IMR-90 (cell line): ENCODE measurements around the gene L3MBTL3. TPM values are rescaled to one million over a fixed set of nuclear protein-coding genes. Genes with fewer than 3 reads are reported as not detected.

Source experiments
- ATAC-seq: fragments of 200-7000 bp; cut with Tn5 transposase; 2 replicates; pipeline ENCODE4 v1.9.1; 2020; ENCODE audit warnings: low read depth, mild to moderate bottlenecking, moderate library complexity
- BruUV-seq: library from RNA; stranded (reverse); fragments of 400-500 nt; replicated peaks from 2 replicates; lab custom pipeline; 2021; lab: Mats Ljungman, UMichigan
- CTCF ChIA-PET: fragments of 300-600 bp; formaldehyde crosslinking; extraction: SDS; loops from one replicate; lab custom pipeline; 2021; ENCODE audit warnings: antibody characterized with exemption; lab: Yijun Ruan, JAX
- POLR2A ChIA-PET: fragments of 300-600 bp; sonication (Branson Sonifier 250); formaldehyde crosslinking; loops from one replicate; lab custom pipeline; 2022; ENCODE audit warnings: antibody characterized with exemption; ENCODE audit not compliant: unreplicated experiment; lab: Charles Lee
- DNase-seq: peaks from one replicate; pipeline ENCODE4 v3.0.0; 2013
- H2AFZ ChIP-seq: replicated peaks from 2 replicates; pipeline ENCODE3; 2013; ENCODE audit warnings: low read length, mild to moderate bottlenecking; ENCODE audit not compliant: poor library complexity
- H2AK5ac ChIP-seq: 2 replicates; pipeline ENCODE4 v1.6.1; 2013; ENCODE audit warnings: low read depth, low read length, inconsistent platforms
- H2AK9ac ChIP-seq: replicated peaks from 2 replicates; pipeline ENCODE3; 2013; ENCODE audit warnings: mild to moderate bottlenecking, low read depth, low read length, moderate library complexity; ENCODE audit not compliant: poor library complexity
- H2BK120ac ChIP-seq: 2 replicates; pipeline ENCODE4 v1.6.1; 2013; ENCODE audit warnings: low read depth, low read length, inconsistent platforms
- H2BK15ac ChIP-seq: 3 replicates; pipeline ENCODE4 v1.6.1; 2013; ENCODE audit warnings: low read depth, low read length, inconsistent platforms
- H2BK20ac ChIP-seq: 2 replicates; pipeline ENCODE4 v1.6.1; 2013; ENCODE audit warnings: low read depth, mild to moderate bottlenecking, inconsistent platforms, low read length, moderate library complexity
- H2BK5ac ChIP-seq: 2 replicates; pipeline ENCODE4 v1.6.1; 2013; ENCODE audit warnings: mild to moderate bottlenecking, low read depth, low read length, inconsistent platforms; ENCODE audit not compliant: poor library complexity, severe bottlenecking
- H3K14ac ChIP-seq: replicated peaks from 2 replicates; pipeline ENCODE4 v1.6.1; 2013; ENCODE audit warnings: low read depth, low read length, inconsistent platforms
- H3K18ac ChIP-seq: 2 replicates; pipeline ENCODE4 v1.6.1; 2013; ENCODE audit warnings: low read depth, low read length, control low read depth
- H3K23ac ChIP-seq: 2 replicates; pipeline ENCODE4 v1.6.1; 2013; ENCODE audit warnings: low read depth, low read length, inconsistent platforms
- H3K27ac ChIP-seq: 2 replicates; pipeline ENCODE4 v1.5.1; 2013; ENCODE audit warnings: mild to moderate bottlenecking, control low read depth, low read length; ENCODE audit not compliant: insufficient read depth
- H3K27me3 ChIP-seq: 2 replicates; pipeline ENCODE4 v1.6.1; 2013; ENCODE audit warnings: low read length; ENCODE audit not compliant: control insufficient read depth, insufficient read depth
- H3K36me3 ChIP-seq: 2 replicates; pipeline ENCODE4 v1.6.1; 2013; ENCODE audit warnings: low read length, mixed read lengths; ENCODE audit not compliant: control insufficient read depth, insufficient read depth
- H3K4ac ChIP-seq: 2 replicates; pipeline ENCODE4 v1.6.1; 2013; ENCODE audit warnings: low read depth, low read length, inconsistent platforms
- H3K4me1 ChIP-seq: 2 replicates; pipeline ENCODE4 v1.6.1; 2013; ENCODE audit warnings: low read length, mixed read lengths; ENCODE audit not compliant: control insufficient read depth, insufficient read depth
- H3K4me2 ChIP-seq: 2 replicates; pipeline ENCODE4 v1.6.1; 2013; ENCODE audit warnings: low read depth, mild to moderate bottlenecking, control low read depth, low read length, moderate library complexity
- H3K4me3 ChIP-seq: 2 replicates; pipeline ENCODE4 v1.5.1; 2013; ENCODE audit warnings: low read depth, mild to moderate bottlenecking, control low read depth, low read length, moderate library complexity; ENCODE audit not compliant: insufficient read depth
- H3K56ac ChIP-seq: 2 replicates; pipeline ENCODE4 v1.6.1; 2013; ENCODE audit warnings: low read length, inconsistent platforms; ENCODE audit not compliant: insufficient read depth; ENCODE audit errors: extremely low read depth
- H3K79me1 ChIP-seq, 2 experiments: 2 replicates each; pipeline ENCODE4 v1.6.1; 2013; ENCODE audit warnings: low read length in 2 of 2, inconsistent platforms in 1 of 2, low read depth in 1 of 2
- H3K9ac ChIP-seq: 2 replicates; pipeline ENCODE4 v1.6.1; 2013; ENCODE audit warnings: low read depth, low read length, control low read depth
- H3K9me1 ChIP-seq: 2 replicates; pipeline ENCODE4 v1.6.1; 2013; ENCODE audit warnings: low read length, inconsistent platforms; ENCODE audit not compliant: insufficient read depth
- H3K9me3 ChIP-seq: 2 replicates; pipeline ENCODE4 v1.6.1; 2013; ENCODE audit warnings: low read length; ENCODE audit not compliant: control insufficient read depth, insufficient read depth
- H4K20me1 ChIP-seq: 2 replicates; pipeline ENCODE4 v1.6.1; 2013; ENCODE audit warnings: low read length, inconsistent platforms; ENCODE audit not compliant: insufficient read depth
- H4K5ac ChIP-seq: 2 replicates; pipeline ENCODE4 v1.6.1; 2013; ENCODE audit warnings: mild to moderate bottlenecking, low read depth, low read length, control low read depth
- H4K8ac ChIP-seq, 2 experiments: 2 replicates each; pipeline ENCODE4 v1.6.1; 2013; ENCODE audit warnings: low read depth in 2 of 2, low read length in 2 of 2, control low read depth in 1 of 2, inconsistent platforms in 1 of 2
- H4K91ac ChIP-seq: 2 replicates; pipeline ENCODE4 v1.6.1; 2013; ENCODE audit warnings: low read depth, low read length, inconsistent platforms; ENCODE audit not compliant: insufficient read depth
- CEBPB ChIP-seq: IDR thresholded peaks from 2 replicates; pipeline ENCODE4 v1.6.1; 2012; ENCODE audit warnings: low read depth, low read length, improper control_type of control experiment
- FOS ChIP-seq: fragments of 150-350 bp; IDR thresholded peaks from 2 replicates; pipeline ENCODE4 v1.6.1; 2016; ENCODE audit warnings: low read depth, low read length
- WGBS, 2 experiments: methylation state at CpG; one replicate each; pipeline versions ENCODE4 v1.1.5 to v1.1.7; 2013; ENCODE audit warnings: missing lambda C conversion rate in 2 of 2; ENCODE audit not compliant: insufficient read length in 1 of 2; ENCODE audit errors: extremely low coverage in 2 of 2; 5-methylcytosine and 5-hydroxymethylcytosine counted together
- dilution Hi-C: fragments of 300-500 bp; cut with HindIII; formaldehyde crosslinking; loops from one replicate; pipeline ENCODE4 v1.14.3; 2018; ENCODE audit warnings: low sequenced_read_pairs; ENCODE audit not compliant: unreplicated experiment
- in situ Hi-C: fragments of 300-500 bp; cut with MboI; formaldehyde crosslinking; loops from 3 replicates; pipeline ENCODE4 v1.14.3; 2019; ENCODE audit warnings: low sequenced_read_pairs, inconsistent platforms, mixed read lengths
- intact Hi-C: fragments of 100-400 bp; cut with micrococcal nuclease; formaldehyde crosslinking; loops from 2 replicates; pipeline ENCODE4 v1.10.0; 2022
- polyA plus RNA-seq, 3 experiments: library from polyadenylated mRNA; depleted of rRNA; stranded (reverse); fragments of >200 nt; gene quantifications; 2 replicates each; pipeline ENCODE4 v1.2.3, GENCODE V29; 2012; ENCODE audit warnings: low replicate concordance in 1 of 3
- total RNA-seq: library from RNA; depleted of rRNA; stranded (reverse); fragments of >200 nt; gene quantifications from 2 replicates; pipeline ENCODE4 v1.2.3, GENCODE V29; 2012
- TF ChIP-seq, protein P1 (sequence below): fragments of 150-350 bp; IDR thresholded peaks from 2 replicates; pipeline ENCODE4 v1.6.1; 2016; ENCODE audit warnings: low read depth, mild to moderate bottlenecking, low read length, moderate library complexity, borderline replicate concordance

Gene L3MBTL3
- total and polyA plus RNA-seq, 2 of the 4 experiments (the other 2 are of a cell fraction), result 7.2 to 10.9 TPM

GRCh38 chr6:130143709-130144108, 125.3 kb downstream of the L3MBTL3 start:
- in situ Hi-C loops, result no loop called here
- Histone ChIP-seq H2BK120ac (no peak overlapping the region), H3K4me1 (no peaks in the 10 kb centered on the region), H3K4me3 (no peak overlapping the region), H3K56ac (no peak overlapping the region), H2BK5ac (no peak overlapping the region), H4K5ac (no peak overlapping the region), H3K9me3 (no peaks in the 10 kb centered on the region), H3K27ac (no peak overlapping the region), H2BK15ac (no peak overlapping the region), H4K91ac (no peak overlapping the region), H3K27me3 (no peaks in the 10 kb centered on the region), H2AK9ac (no peak overlapping the region), H3K79me1 (no peaks in the 10 kb centered on the region), H3K4me2 (no peak overlapping the region), H4K8ac (no peak overlapping the region), H4K20me1 (no peaks in the 10 kb centered on the region), H3K23ac (no peak overlapping the region), H3K9ac (no peak overlapping the region), H3K14ac (no peak overlapping the region), H2AFZ (no peak overlapping the region), H3K4ac (no peak overlapping the region), H3K36me3 (no peaks in the 10 kb centered on the region), H3K9me1 (no peaks in the 10 kb centered on the region), H2BK20ac (no peak overlapping the region), H2AK5ac (no peak overlapping the region), H3K18ac (no peak overlapping the region)
- ChIA-PET POLR2A (no interaction called here), CTCF (no interaction called here)
- DNase-seq (peak; percentile 48), ATAC-seq (peak; percentile 60)
- intact Hi-C loops, result no loop called here
- TF ChIP-seq FOS (peak; percentile 28; the same call in 1 of the 2 replicates), CEBPB (no peak)
- TF ChIP-seq, protein P1, sequence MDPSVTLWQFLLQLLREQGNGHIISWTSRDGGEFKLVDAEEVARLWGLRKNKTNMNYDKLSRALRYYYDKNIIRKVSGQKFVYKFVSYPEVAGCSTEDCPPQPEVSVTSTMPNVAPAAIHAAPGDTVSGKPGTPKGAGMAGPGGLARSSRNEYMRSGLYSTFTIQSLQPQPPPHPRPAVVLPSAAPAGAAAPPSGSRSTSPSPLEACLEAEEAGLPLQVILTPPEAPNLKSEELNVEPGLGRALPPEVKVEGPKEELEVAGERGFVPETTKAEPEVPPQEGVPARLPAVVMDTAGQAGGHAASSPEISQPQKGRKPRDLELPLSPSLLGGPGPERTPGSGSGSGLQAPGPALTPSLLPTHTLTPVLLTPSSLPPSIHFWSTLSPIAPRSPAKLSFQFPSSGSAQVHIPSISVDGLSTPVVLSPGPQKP, result no peak
- BruUV-seq, result no TSS peak
- WGBS, 2 experiments, result 80% methylated on average over 1 of the region's 3 CpGs; no CpG with 5 or more reads in 1 of the 2 experiments
- dilution Hi-C loops, result no loop called here
